T-helper 1 cell treated with Interleukin-12 subunit alpha and Interleukin-12 subunit beta and Interleukin-4 antibody, amounts not matched to agents 30 ng/mL and 1 ng/mL, for 36 hours (primary cell): ENCODE measurements around the gene FOSL2. TPM values are rescaled to one million over a fixed set of nuclear protein-coding genes. Genes with fewer than 3 reads are reported as not detected.

Source experiments
- total RNA-seq: library from RNA; stranded (reverse); gene quantifications from 2 replicates; pipeline ENCODE4 v1.2.3, GENCODE V29; 2022

The FOSL2 gene
- total RNA-seq, 1 donor from 2014 or later = 32.4 TPM

Other genes starting within 250 kb of the FOSL2 start
- 0.78 and 0.98 TPM in 2 replicates for gene PLB1, start 103.2 kb downstream of the FOSL2 start, total RNA-seq